IMR-90 (cell line): Measurements from ENCODE around the gene ARHGEF1. TPM values are rescaled to one million over a fixed set of nuclear protein-coding genes. Genes with fewer than 3 reads are reported as not detected.

Experiments
- ATAC-seq: fragments of 200-7000 bp; cut with Tn5 transposase; 2 replicates; pipeline ENCODE4 v1.9.1; 2020; ENCODE audit warnings: low read depth, mild to moderate bottlenecking, moderate library complexity
- BruUV-seq: library from RNA; stranded (reverse); fragments of 400-500 nt; replicated peaks from 2 replicates; lab custom pipeline; 2021; lab: Mats Ljungman, UMichigan
- CTCF ChIA-PET: fragments of 300-600 bp; formaldehyde crosslinking; extraction: SDS; loops from one replicate; lab custom pipeline; 2021; ENCODE audit warnings: antibody characterized with exemption; lab: Yijun Ruan, JAX
- POLR2A ChIA-PET: fragments of 300-600 bp; sonication (Branson Sonifier 250); formaldehyde crosslinking; loops from one replicate; lab custom pipeline; 2022; ENCODE audit warnings: antibody characterized with exemption; ENCODE audit not compliant: unreplicated experiment; lab: Charles Lee
- DNase-seq: peaks from one replicate; pipeline ENCODE4 v3.0.0; 2013
- H2AFZ ChIP-seq: replicated peaks from 2 replicates; pipeline ENCODE3; 2013; ENCODE audit warnings: low read length, mild to moderate bottlenecking; ENCODE audit not compliant: poor library complexity
- H2AK5ac ChIP-seq: 2 replicates; pipeline ENCODE4 v1.6.1; 2013; ENCODE audit warnings: low read depth, low read length, inconsistent platforms
- H2AK9ac ChIP-seq: replicated peaks from 2 replicates; pipeline ENCODE3; 2013; ENCODE audit warnings: mild to moderate bottlenecking, low read depth, low read length, moderate library complexity; ENCODE audit not compliant: poor library complexity
- H2BK120ac ChIP-seq: 2 replicates; pipeline ENCODE4 v1.6.1; 2013; ENCODE audit warnings: low read depth, low read length, inconsistent platforms
- H2BK15ac ChIP-seq: 3 replicates; pipeline ENCODE4 v1.6.1; 2013; ENCODE audit warnings: low read depth, low read length, inconsistent platforms
- H2BK20ac ChIP-seq: 2 replicates; pipeline ENCODE4 v1.6.1; 2013; ENCODE audit warnings: low read depth, mild to moderate bottlenecking, inconsistent platforms, low read length, moderate library complexity
- H2BK5ac ChIP-seq: 2 replicates; pipeline ENCODE4 v1.6.1; 2013; ENCODE audit warnings: mild to moderate bottlenecking, low read depth, low read length, inconsistent platforms; ENCODE audit not compliant: poor library complexity, severe bottlenecking
- H3K14ac ChIP-seq: replicated peaks from 2 replicates; pipeline ENCODE4 v1.6.1; 2013; ENCODE audit warnings: low read depth, low read length, inconsistent platforms
- H3K18ac ChIP-seq: 2 replicates; pipeline ENCODE4 v1.6.1; 2013; ENCODE audit warnings: low read depth, low read length, control low read depth
- H3K23ac ChIP-seq: 2 replicates; pipeline ENCODE4 v1.6.1; 2013; ENCODE audit warnings: low read depth, low read length, inconsistent platforms
- H3K27ac ChIP-seq: 2 replicates; pipeline ENCODE4 v1.5.1; 2013; ENCODE audit warnings: mild to moderate bottlenecking, control low read depth, low read length; ENCODE audit not compliant: insufficient read depth
- H3K27me3 ChIP-seq: 2 replicates; pipeline ENCODE4 v1.6.1; 2013; ENCODE audit warnings: low read length; ENCODE audit not compliant: control insufficient read depth, insufficient read depth
- H3K36me3 ChIP-seq: 2 replicates; pipeline ENCODE4 v1.6.1; 2013; ENCODE audit warnings: low read length, mixed read lengths; ENCODE audit not compliant: control insufficient read depth, insufficient read depth
- H3K4ac ChIP-seq: 2 replicates; pipeline ENCODE4 v1.6.1; 2013; ENCODE audit warnings: low read depth, low read length, inconsistent platforms
- H3K4me1 ChIP-seq: 2 replicates; pipeline ENCODE4 v1.6.1; 2013; ENCODE audit warnings: low read length, mixed read lengths; ENCODE audit not compliant: control insufficient read depth, insufficient read depth
- H3K4me2 ChIP-seq: 2 replicates; pipeline ENCODE4 v1.6.1; 2013; ENCODE audit warnings: low read depth, mild to moderate bottlenecking, control low read depth, low read length, moderate library complexity
- H3K4me3 ChIP-seq: 2 replicates; pipeline ENCODE4 v1.5.1; 2013; ENCODE audit warnings: low read depth, mild to moderate bottlenecking, control low read depth, low read length, moderate library complexity; ENCODE audit not compliant: insufficient read depth
- H3K56ac ChIP-seq: 2 replicates; pipeline ENCODE4 v1.6.1; 2013; ENCODE audit warnings: low read length, inconsistent platforms; ENCODE audit not compliant: insufficient read depth; ENCODE audit errors: extremely low read depth
- H3K79me1 ChIP-seq, 2 experiments: 2 replicates each; pipeline ENCODE4 v1.6.1; 2013; ENCODE audit warnings: low read length in 2 of 2, inconsistent platforms in 1 of 2, low read depth in 1 of 2
- H3K9ac ChIP-seq: 2 replicates; pipeline ENCODE4 v1.6.1; 2013; ENCODE audit warnings: low read depth, low read length, control low read depth
- H3K9me1 ChIP-seq: 2 replicates; pipeline ENCODE4 v1.6.1; 2013; ENCODE audit warnings: low read length, inconsistent platforms; ENCODE audit not compliant: insufficient read depth
- H3K9me3 ChIP-seq: 2 replicates; pipeline ENCODE4 v1.6.1; 2013; ENCODE audit warnings: low read length; ENCODE audit not compliant: control insufficient read depth, insufficient read depth
- H4K20me1 ChIP-seq: 2 replicates; pipeline ENCODE4 v1.6.1; 2013; ENCODE audit warnings: low read length, inconsistent platforms; ENCODE audit not compliant: insufficient read depth
- H4K5ac ChIP-seq: 2 replicates; pipeline ENCODE4 v1.6.1; 2013; ENCODE audit warnings: mild to moderate bottlenecking, low read depth, low read length, control low read depth
- H4K8ac ChIP-seq, 2 experiments: 2 replicates each; pipeline ENCODE4 v1.6.1; 2013; ENCODE audit warnings: low read depth in 2 of 2, low read length in 2 of 2, control low read depth in 1 of 2, inconsistent platforms in 1 of 2
- H4K91ac ChIP-seq: 2 replicates; pipeline ENCODE4 v1.6.1; 2013; ENCODE audit warnings: low read depth, low read length, inconsistent platforms; ENCODE audit not compliant: insufficient read depth
- CEBPB ChIP-seq: IDR thresholded peaks from 2 replicates; pipeline ENCODE4 v1.6.1; 2012; ENCODE audit warnings: low read depth, low read length, improper control_type of control experiment
- CHD1 ChIP-seq: IDR thresholded peaks from 2 replicates; pipeline ENCODE4 v1.6.1; 2012; ENCODE audit warnings: low read depth, low read length, improper control_type of control experiment
- FOS ChIP-seq: fragments of 150-350 bp; IDR thresholded peaks from 2 replicates; pipeline ENCODE4 v1.6.1; 2016; ENCODE audit warnings: low read depth, low read length
- MAFK ChIP-seq: IDR thresholded peaks from 2 replicates; pipeline ENCODE4 v1.6.1; 2012; ENCODE audit warnings: low read depth, low read length, improper control_type of control experiment
- MAZ ChIP-seq: IDR thresholded peaks from 2 replicates; pipeline ENCODE4 v1.6.1; 2012; ENCODE audit warnings: low read depth, mild to moderate bottlenecking, low read length, improper control_type of control experiment, moderate library complexity, borderline replicate concordance
- MXI1 ChIP-seq: IDR thresholded peaks from 2 replicates; pipeline ENCODE4 v1.6.1; 2012; ENCODE audit warnings: low read depth, mild to moderate bottlenecking, low read length, moderate library complexity, borderline replicate concordance
- NFE2L2 ChIP-seq: fragments of 150-350 bp; IDR thresholded peaks from 2 replicates; pipeline ENCODE4 v1.6.1; 2016; ENCODE audit warnings: low read depth, mild to moderate bottlenecking, low read length
- POLR2A ChIP-seq: IDR thresholded peaks from 2 replicates; pipeline ENCODE4 v1.6.1; 2012; ENCODE audit warnings: mild to moderate bottlenecking, low read depth, low read length
- RAD21 ChIP-seq: IDR thresholded peaks from 2 replicates; pipeline ENCODE4 v1.6.1; 2012; ENCODE audit warnings: low read length, improper control_type of control experiment
- RCOR1 ChIP-seq: IDR thresholded peaks from 2 replicates; pipeline ENCODE4 v1.6.1; 2012; ENCODE audit warnings: mild to moderate bottlenecking, low read length, improper control_type of control experiment; ENCODE audit not compliant: insufficient replicate concordance
- RFX5 ChIP-seq: IDR thresholded peaks from 2 replicates; pipeline ENCODE4 v1.8.0; 2012; ENCODE audit warnings: low read depth, mild to moderate bottlenecking, low read length, moderate library complexity
- SMC3 ChIP-seq: fragments of 150-350 bp; IDR thresholded peaks from 2 replicates; pipeline ENCODE4 v1.6.1; 2016; ENCODE audit warnings: low read depth, mild to moderate bottlenecking, antibody characterized with exemption, low read length, moderate library complexity
- USF2 ChIP-seq: fragments of 150-350 bp; IDR thresholded peaks from 2 replicates; pipeline ENCODE4 v1.6.1; 2017; ENCODE audit warnings: mild to moderate bottlenecking, antibody characterized with exemption, low read length, low read depth
- WGBS, 2 experiments: methylation state at CpG; one replicate each; pipeline versions ENCODE4 v1.1.5 to v1.1.7; 2013; ENCODE audit warnings: missing lambda C conversion rate in 2 of 2; ENCODE audit not compliant: insufficient read length in 1 of 2; ENCODE audit errors: extremely low coverage in 2 of 2; 5-methylcytosine and 5-hydroxymethylcytosine counted together
- dilution Hi-C: fragments of 300-500 bp; cut with HindIII; formaldehyde crosslinking; loops from one replicate; pipeline ENCODE4 v1.14.3; 2018; ENCODE audit warnings: low sequenced_read_pairs; ENCODE audit not compliant: unreplicated experiment
- in situ Hi-C: fragments of 300-500 bp; cut with MboI; formaldehyde crosslinking; loops from 3 replicates; pipeline ENCODE4 v1.14.3; 2019; ENCODE audit warnings: low sequenced_read_pairs, inconsistent platforms, mixed read lengths
- intact Hi-C: fragments of 100-400 bp; cut with micrococcal nuclease; formaldehyde crosslinking; loops from 2 replicates; pipeline ENCODE4 v1.10.0; 2022
- polyA plus RNA-seq, 3 experiments: library from polyadenylated mRNA; depleted of rRNA; stranded (reverse); fragments of >200 nt; gene quantifications; 2 replicates each; pipeline ENCODE4 v1.2.3, GENCODE V29; 2012; ENCODE audit warnings: low replicate concordance in 1 of 3
- total RNA-seq: library from RNA; depleted of rRNA; stranded (reverse); fragments of >200 nt; gene quantifications from 2 replicates; pipeline ENCODE4 v1.2.3, GENCODE V29; 2012
- TF ChIP-seq, protein P1 (sequence below): conservative IDR thresholded peaks from 2 replicates; pipeline ENCODE4 v1.5.1; 2012; ENCODE audit warnings: mild to moderate bottlenecking, low read depth, low read length, improper control_type of control experiment
- TF ChIP-seq, protein P2 (sequence below): fragments of 150-350 bp; IDR thresholded peaks from 2 replicates; pipeline ENCODE4 v1.6.1; 2016; ENCODE audit warnings: low read depth, mild to moderate bottlenecking, low read length, moderate library complexity, borderline replicate concordance

ARHGEF1 gene
- total and polyA plus RNA-seq, 2 of the 4 experiments (the other 2 are of a cell fraction) = 11.5 to 47.1 TPM

- WGBS, 2 experiments = 60% methylated on average over 1 of the region's 7 CpGs; no CpG with 5 or more reads in 1 of the 2 experiments
- Histone ChIP-seq H3K36me3 (no peaks in the 10 kb centered on the region), H3K18ac (no peak overlapping the region), H2BK15ac (no peak overlapping the region), H2BK5ac (no peak overlapping the region), H3K9me3 (no peaks in the 10 kb centered on the region), H3K4me3 (no peak overlapping the region), H3K14ac (no peak overlapping the region), H3K9me1 (no peaks in the 10 kb centered on the region), H4K20me1 (no peaks in the 10 kb centered on the region), H2AK5ac (no peak overlapping the region), H4K5ac (no peak overlapping the region), H2AK9ac (no peak overlapping the region), H4K91ac (no peak overlapping the region), H4K8ac (no peak overlapping the region), H3K4me1 (no peaks in the 10 kb centered on the region), H3K56ac (no peak overlapping the region), H2BK20ac (no peak overlapping the region), H3K4me2 (no peak overlapping the region), H3K9ac (no peak overlapping the region), H3K27ac (no peak overlapping the region), H3K23ac (no peak overlapping the region), H2BK120ac (no peak overlapping the region), H3K4ac (no peak overlapping the region), H2AFZ (no peak overlapping the region), H3K27me3 (peaks cover 7% of the 10 kb centered on the region), H3K79me1 (no peaks in the 10 kb centered on the region)
- intact Hi-C loops (no loop called here), in situ Hi-C loops (no loop called here), dilution Hi-C loops (no loop called here)
- TF ChIP-seq RFX5 = no peak
- TF ChIP-seq RAD21 = no peak
- TF ChIP-seq, protein P1, sequence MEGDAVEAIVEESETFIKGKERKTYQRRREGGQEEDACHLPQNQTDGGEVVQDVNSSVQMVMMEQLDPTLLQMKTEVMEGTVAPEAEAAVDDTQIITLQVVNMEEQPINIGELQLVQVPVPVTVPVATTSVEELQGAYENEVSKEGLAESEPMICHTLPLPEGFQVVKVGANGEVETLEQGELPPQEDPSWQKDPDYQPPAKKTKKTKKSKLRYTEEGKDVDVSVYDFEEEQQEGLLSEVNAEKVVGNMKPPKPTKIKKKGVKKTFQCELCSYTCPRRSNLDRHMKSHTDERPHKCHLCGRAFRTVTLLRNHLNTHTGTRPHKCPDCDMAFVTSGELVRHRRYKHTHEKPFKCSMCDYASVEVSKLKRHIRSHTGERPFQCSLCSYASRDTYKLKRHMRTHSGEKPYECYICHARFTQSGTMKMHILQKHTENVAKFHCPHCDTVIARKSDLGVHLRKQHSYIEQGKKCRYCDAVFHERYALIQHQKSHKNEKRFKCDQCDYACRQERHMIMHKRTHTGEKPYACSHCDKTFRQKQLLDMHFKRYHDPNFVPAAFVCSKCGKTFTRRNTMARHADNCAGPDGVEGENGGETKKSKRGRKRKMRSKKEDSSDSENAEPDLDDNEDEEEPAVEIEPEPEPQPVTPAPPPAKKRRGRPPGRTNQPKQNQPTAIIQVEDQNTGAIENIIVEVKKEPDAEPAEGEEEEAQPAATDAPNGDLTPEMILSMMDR = no peak
- no peak for TF ChIP-seq RCOR1
- TF ChIP-seq POLR2A = no peak
- no peak for TF ChIP-seq FOS
- TF ChIP-seq MXI1 = no peak
- no peak for TF ChIP-seq CHD1
- TF ChIP-seq MAFK = no peak
- TF ChIP-seq, protein P2, sequence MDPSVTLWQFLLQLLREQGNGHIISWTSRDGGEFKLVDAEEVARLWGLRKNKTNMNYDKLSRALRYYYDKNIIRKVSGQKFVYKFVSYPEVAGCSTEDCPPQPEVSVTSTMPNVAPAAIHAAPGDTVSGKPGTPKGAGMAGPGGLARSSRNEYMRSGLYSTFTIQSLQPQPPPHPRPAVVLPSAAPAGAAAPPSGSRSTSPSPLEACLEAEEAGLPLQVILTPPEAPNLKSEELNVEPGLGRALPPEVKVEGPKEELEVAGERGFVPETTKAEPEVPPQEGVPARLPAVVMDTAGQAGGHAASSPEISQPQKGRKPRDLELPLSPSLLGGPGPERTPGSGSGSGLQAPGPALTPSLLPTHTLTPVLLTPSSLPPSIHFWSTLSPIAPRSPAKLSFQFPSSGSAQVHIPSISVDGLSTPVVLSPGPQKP = no peak
- no peak for TF ChIP-seq NFE2L2
- no peak for TF ChIP-seq USF2
- TF ChIP-seq MAZ = no peak
- no peak for TF ChIP-seq SMC3
- TF ChIP-seq CEBPB = no peak
- BruUV-seq = no TSS peak
- ATAC-seq (no peak), DNase-seq (no peak)
- ChIA-PET POLR2A (no interaction called here), CTCF (no interaction called here)
Observed at GRCh38 chr19:41843371-41843770, 39.6 kb upstream of the ARHGEF1 start.
